AG09319 (cell line): ENCODE results near the gene OR51B2.
"Not testable (repeated sequence)": the region's sequence is repeated elsewhere in the genome, so short reads cannot be mapped to it uniquely, and the experiment has no call there.

ENCODE experiments used
- DNase-seq: peaks from one replicate; pipeline ENCODE4 v3.0.0-alpha.2; 2010; ENCODE audit warnings: low read depth; ENCODE audit errors: extremely low read depth
- CTCF ChIP-seq: IDR thresholded peaks from 2 replicates; pipeline ENCODE4 v1.5.1; 2011; ENCODE audit warnings: low read depth, mild to moderate bottlenecking, inconsistent platforms, low read length, moderate library complexity

OR51B2 gene

GRCh38 chr11:5304046-5304445, 20.1 kb downstream of the OR51B2 start:
- DNase-seq = no peak
- TF ChIP-seq CTCF = no peak

GRCh38 chr11:5303626-5304025, 20.5 kb downstream of the OR51B2 start:
- no peak for TF ChIP-seq CTCF
- no peak for DNase-seq

GRCh38 chr11:5301846-5302245, 22.3 kb downstream of the OR51B2 start, which contains the start of gene OR51B4:
TSS of gene OR51B4 (minus strand) at chr11:5301946. CDS start at chr11:5301946, 0 bp downstream.
- TF ChIP-seq CTCF = no peak
- no peak for DNase-seq

GRCh38 chr11:5300251-5300650, 23.8 kb downstream of the OR51B2 start:
- no peak for DNase-seq
- TF ChIP-seq CTCF = no peak

- no peak for TF ChIP-seq CTCF
- DNase-seq = no peak
Measured at GRCh38 chr11:5298451-5298850, 25.6 kb downstream of the OR51B2 start.

GRCh38 chr11:5297721-5298323, 26.3 kb downstream of the OR51B2 start:
- no peak for TF ChIP-seq CTCF
- DNase-seq = no peak

GRCh38 chr11:5294342-5294995, 29.6 kb downstream of the OR51B2 start:
- DNase-seq = not testable (repeated sequence)

GRCh38 chr11:5293028-5293427, 31.1 kb downstream of the OR51B2 start:
- TF ChIP-seq CTCF = no peak
- DNase-seq = no peak
